ENCODE data around the gene ZNF773. TPM values are rescaled to one million over a fixed set of nuclear protein-coding genes. Genes with fewer than 3 reads are reported as not detected.

The ZNF773 gene
- total and polyA plus RNA-seq, 10 of the 15 experiments (the other 5 are each of a cell fraction or from before 2014, with no cell fraction given), result 0.21 to 9.1 (median 6.7) TPM

- TF ChIP-seq ZNF592 (IDR thresholded peaks at IDR 0.05) (no peak), EP300 (IDR thresholded peaks at IDR 0.05; ENCODE audit: borderline replicate concordance in 1 of 2, control insufficient read depth in 1 of 2, low read depth in 2 of 2, low read length in 2 of 2) (no peak), NR2C2 (IDR thresholded peaks at IDR 0.05; ENCODE audit: borderline replicate concordance, control insufficient read depth, insufficient read length, low read depth) (no peak), TCF12 (IDR thresholded peaks at IDR 0.05; ENCODE audit: low read depth, low read length) (no peak), SMC3 (IDR thresholded peaks at IDR 0.05; ENCODE audit: borderline replicate concordance, low read length) (no peak), BRCA1 (IDR thresholded peaks at IDR 0.05; ENCODE audit: low read depth, low read length) (no peak), POLR2AphosphoS2 (IDR thresholded peaks at IDR 0.05; ENCODE audit: low read depth, low read length) (peak; percentile 46; the same call in 1 of the 2 replicates), FOXK2 (IDR thresholded peaks at IDR 0.05) (no peak), MEF2A (IDR thresholded peaks at IDR 0.05; ENCODE audit: insufficient read depth, low read depth, low read length) (no peak), POLR2A (IDR thresholded peaks at IDR 0.05; ENCODE audit: low read depth, low read length) (peak; percentile 88), PKNOX1 (IDR thresholded peaks at IDR 0.05) (peak; percentile 34; the same call in 1 of the 2 replicates), ZBTB11 (CRISPR knock-in tag; IDR thresholded peaks at IDR 0.05) (peak; percentile 84), MAX (IDR thresholded peaks at IDR 0.05; ENCODE audit: low read depth, low read length) (no peak; the same call in 1 of the 2 replicates), TCF3 (IDR thresholded peaks at IDR 0.05; ENCODE audit: borderline replicate concordance, insufficient read depth, low read depth, low read length) (no peak), MEF2B (IDR thresholded peaks at IDR 0.05; ENCODE audit: partially characterized antibody, poor library complexity, severe bottlenecking) (no peak), EED (IDR thresholded peaks at IDR 0.05; ENCODE audit: low read depth) (no peak)
Observed at GRCh38 chr19:57527136-57527881, 27.6 kb downstream of the ZNF773 start, which contains the start of gene ZNF549 (continued).
